ENCODE data around the gene TCN2.

TCN2 gene

DNA sequence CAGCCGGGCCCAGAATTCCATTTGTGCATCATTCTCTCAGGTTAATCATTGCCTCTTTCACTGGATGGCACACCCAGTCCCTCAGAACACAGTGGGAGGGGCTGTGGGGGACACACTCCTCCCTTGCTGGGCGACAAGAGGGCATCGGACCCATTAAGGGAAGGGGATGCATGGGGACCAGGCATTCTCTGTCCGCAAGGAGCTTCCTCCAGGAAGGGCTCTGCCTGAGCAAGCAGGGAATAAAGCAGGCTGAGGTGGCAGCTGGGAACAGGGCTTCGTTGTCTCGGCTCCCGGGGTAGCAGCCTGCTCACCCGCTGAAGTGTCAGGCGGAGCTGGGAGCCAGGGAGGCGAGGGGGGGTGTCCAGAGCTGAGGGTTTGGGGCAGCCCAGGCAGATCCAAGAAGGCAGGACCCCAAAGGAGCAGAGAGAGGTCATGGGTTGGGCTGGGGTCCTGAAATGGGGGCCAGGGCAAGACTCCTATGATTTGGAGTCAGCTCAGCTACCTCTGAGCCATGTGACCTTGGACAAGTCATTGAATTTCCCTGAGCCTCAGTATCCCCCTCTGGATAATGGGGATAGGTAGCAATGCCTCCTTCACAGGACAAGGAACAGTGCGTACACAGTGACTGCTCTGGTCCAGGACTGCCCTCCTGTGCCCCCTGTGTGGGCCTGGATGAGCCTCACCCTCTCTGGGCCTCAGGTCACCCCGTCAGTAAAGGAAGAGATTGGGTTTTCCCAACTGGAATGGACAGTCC lies 34.0 kb upstream of the TCN2 start:
- Histone ChIP-seq H3K4me3 (ENCODE audit: low read depth, low read length) (no peak overlapping the region), H3K27ac (ENCODE audit: extremely low read depth, low read depth, low read length) (no peak overlapping the region), H3K36me3 (ENCODE audit: control insufficient read depth in 2 of 2, insufficient read depth in 1 of 2, low read length in 2 of 2) (peaks cover 8 to 32% of the 10 kb centered on the region in 2 experiments), H3K9me3 (ENCODE audit: control insufficient read depth, insufficient read depth, low read depth, low read length) (no peaks in the 10 kb centered on the region), H3K4me1 (ENCODE audit: control insufficient read depth, insufficient read depth, low read length) (no peaks in the 10 kb centered on the region; the same call in 1 of the 2 replicates)
- TF ChIP-seq ZNF423 (tag by site-specific recombination; IDR thresholded peaks at IDR 0.05) (no peak), ZNF768 (tag by site-specific recombination; IDR thresholded peaks at IDR 0.05) (0 out of 2 replicates have a peak, but pooled peaks have one; percentile 13), ZNF121 (tag by site-specific recombination; IDR thresholded peaks at IDR 0.05) (peak; percentile 29; the same call in 1 of the 2 replicates)
- CTCF ChIA-PET, result interaction anchor here (0.5 to 1.7 kb wide), 4 partner anchors 14 to 139 kb away, joined by 3 to 5 read pairs (median 4); partner anchors contain the start of gene SLC35E4
- POLR2A ChIA-PET, result interaction anchor here (1.4 kb wide), 1 partner anchor 10 kb away, joined by 3 read pairs; no protein-coding TSS in a partner anchor

DNA sequence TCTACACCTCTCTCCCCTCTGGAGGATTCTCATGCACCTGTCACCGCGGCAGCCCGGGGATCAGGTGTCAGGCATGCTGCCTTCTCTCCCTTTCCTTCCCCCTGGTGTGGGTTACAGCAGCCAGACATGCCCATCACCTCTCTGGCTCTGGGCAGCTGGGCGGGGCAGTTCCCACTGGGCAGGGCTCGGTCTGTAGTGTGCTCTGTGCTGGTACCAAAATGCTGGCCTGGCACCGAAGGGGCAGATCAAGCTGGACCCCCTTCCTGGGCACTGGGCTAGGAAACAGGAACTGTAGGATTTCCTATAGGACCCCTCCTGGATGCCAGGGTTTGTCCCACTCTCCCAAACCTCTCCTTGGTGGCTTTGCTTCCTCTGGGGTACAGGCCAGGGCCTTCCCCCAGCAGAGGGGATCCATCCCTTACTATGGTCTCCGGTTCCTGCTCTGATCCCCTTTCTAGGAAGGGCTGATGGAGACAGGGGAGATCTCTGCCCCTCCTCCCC lies 33.3 kb upstream of the TCN2 start:
- Histone ChIP-seq H3K4me3 (ENCODE audit: low read depth, low read length) (no peak overlapping the region), H3K36me3 (ENCODE audit: control insufficient read depth in 2 of 2, insufficient read depth in 1 of 2, low read length in 2 of 2) (peaks cover 10 to 38% of the 10 kb centered on the region in 2 experiments), H3K27ac (ENCODE audit: extremely low read depth, low read depth, low read length) (no peak overlapping the region), H3K4me1 (ENCODE audit: control insufficient read depth, insufficient read depth, low read length) (no peaks in the 10 kb centered on the region; the same call in 1 of the 2 replicates), H3K9me3 (ENCODE audit: control insufficient read depth, insufficient read depth, low read depth, low read length) (no peaks in the 10 kb centered on the region)
- CTCF ChIA-PET, result interaction anchor here (1.0 kb wide), 1 partner anchor 14 kb away, joined by 3 read pairs; no protein-coding TSS in a partner anchor
- POLR2A ChIA-PET, result interaction anchor here (1.0 to 1.7 kb wide), 2 partner anchors 12 to 18 kb away, joined by 3 to 4 read pairs; partner anchors contain the start of gene PES1
- no peak for TF ChIP-seq ZSCAN16 (tag by site-specific recombination; IDR thresholded peaks at IDR 0.05)
- TF ChIP-seq, protein P1, sequence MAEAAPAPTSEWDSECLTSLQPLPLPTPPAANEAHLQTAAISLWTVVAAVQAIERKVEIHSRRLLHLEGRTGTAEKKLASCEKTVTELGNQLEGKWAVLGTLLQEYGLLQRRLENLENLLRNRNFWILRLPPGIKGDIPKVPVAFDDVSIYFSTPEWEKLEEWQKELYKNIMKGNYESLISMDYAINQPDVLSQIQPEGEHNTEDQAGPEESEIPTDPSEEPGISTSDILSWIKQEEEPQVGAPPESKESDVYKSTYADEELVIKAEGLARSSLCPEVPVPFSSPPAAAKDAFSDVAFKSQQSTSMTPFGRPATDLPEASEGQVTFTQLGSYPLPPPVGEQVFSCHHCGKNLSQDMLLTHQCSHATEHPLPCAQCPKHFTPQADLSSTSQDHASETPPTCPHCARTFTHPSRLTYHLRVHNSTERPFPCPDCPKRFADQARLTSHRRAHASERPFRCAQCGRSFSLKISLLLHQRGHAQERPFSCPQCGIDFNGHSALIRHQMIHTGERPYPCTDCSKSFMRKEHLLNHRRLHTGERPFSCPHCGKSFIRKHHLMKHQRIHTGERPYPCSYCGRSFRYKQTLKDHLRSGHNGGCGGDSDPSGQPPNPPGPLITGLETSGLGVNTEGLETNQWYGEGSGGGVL (tag by site-specific recombination; IDR thresholded peaks at IDR 0.05), result no peak
- no peak for TF ChIP-seq ZNF549 (tag by site-specific recombination; IDR thresholded peaks at IDR 0.05)
- no peak for TF ChIP-seq ZNF121 (tag by site-specific recombination; IDR thresholded peaks at IDR 0.05)
- no peak for TF ChIP-seq RBAK (tag by site-specific recombination; IDR thresholded peaks at IDR 0.05)
- no peak for TF ChIP-seq SP2 (tag by site-specific recombination; IDR thresholded peaks at IDR 0.05)
- TF ChIP-seq ZNF114 (tag by site-specific recombination; IDR thresholded peaks at IDR 0.05), result no peak
- TF ChIP-seq, protein P2, sequence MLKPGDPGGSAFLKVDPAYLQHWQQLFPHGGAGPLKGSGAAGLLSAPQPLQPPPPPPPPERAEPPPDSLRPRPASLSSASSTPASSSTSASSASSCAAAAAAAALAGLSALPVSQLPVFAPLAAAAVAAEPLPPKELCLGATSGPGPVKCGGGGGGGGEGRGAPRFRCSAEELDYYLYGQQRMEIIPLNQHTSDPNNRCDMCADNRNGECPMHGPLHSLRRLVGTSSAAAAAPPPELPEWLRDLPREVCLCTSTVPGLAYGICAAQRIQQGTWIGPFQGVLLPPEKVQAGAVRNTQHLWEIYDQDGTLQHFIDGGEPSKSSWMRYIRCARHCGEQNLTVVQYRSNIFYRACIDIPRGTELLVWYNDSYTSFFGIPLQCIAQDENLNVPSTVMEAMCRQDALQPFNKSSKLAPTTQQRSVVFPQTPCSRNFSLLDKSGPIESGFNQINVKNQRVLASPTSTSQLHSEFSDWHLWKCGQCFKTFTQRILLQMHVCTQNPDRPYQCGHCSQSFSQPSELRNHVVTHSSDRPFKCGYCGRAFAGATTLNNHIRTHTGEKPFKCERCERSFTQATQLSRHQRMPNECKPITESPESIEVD (tag by site-specific recombination; IDR thresholded peaks at IDR 0.05), result no peak
- TF ChIP-seq ZNF341 (tag by site-specific recombination; IDR thresholded peaks at IDR 0.05; ENCODE audit: low read depth), result no peak
- no peak for TF ChIP-seq ZNF350 (tag by site-specific recombination; IDR thresholded peaks at IDR 0.05)
- no peak for TF ChIP-seq ZNF670 (tag by site-specific recombination; IDR thresholded peaks at IDR 0.05; ENCODE audit: low read depth)
- no peak for TF ChIP-seq ZNF548 (tag by site-specific recombination; IDR thresholded peaks at IDR 0.05)
- TF ChIP-seq ZXDB (tag by site-specific recombination; IDR thresholded peaks at IDR 0.05), result no peak
- TF ChIP-seq HOXD13 (CRISPR knock-in tag; IDR thresholded peaks at IDR 0.05; ENCODE audit: borderline replicate concordance), result no peak
